Colonic mucosa (tissue), 4 donors: Measurements from ENCODE around the gene NPAS1. TPM values are rescaled to one million over a fixed set of nuclear protein-coding genes. Genes with fewer than 3 reads are reported as not detected.

Source experiments
- DNase-seq: peaks from one replicate; pipeline ENCODE4 v3.0.0-alpha.2; 2020
- H3K27ac ChIP-seq: fragments of 200-600 bp; one replicate; pipeline ENCODE4 v1.8.0; 2021
- H3K27me3 ChIP-seq: fragments of 200-600 bp; one replicate; pipeline ENCODE4 v1.8.0; 2021
- H3K36me3 ChIP-seq: fragments of 200-600 bp; one replicate; pipeline ENCODE4 v1.8.0; 2021
- H3K4me1 ChIP-seq: fragments of 200-600 bp; one replicate; pipeline ENCODE4 v1.8.0; 2021; ENCODE audit warnings: mild to moderate bottlenecking
- H3K4me3 ChIP-seq: fragments of 200-600 bp; one replicate; pipeline ENCODE4 v1.8.0; 2021
- H3K9ac ChIP-seq, 2 donors: one replicate each; pipeline ENCODE4 v1.7.0; 2013; ENCODE audit warnings: control low read depth in 2 of 2, low read depth in 2 of 2, low read length in 2 of 2
- H3K9me3 ChIP-seq: fragments of 200-600 bp; one replicate; pipeline ENCODE4 v1.8.0; 2021
- CTCF ChIP-seq: fragments of 200-600 bp; IDR thresholded peaks from one replicate; pipeline ENCODE4 v1.8.0; 2022; ENCODE audit warnings: antibody characterized with exemption, mild to moderate bottlenecking
- intact Hi-C: fragments of 100-400 bp; cut with DNase I; formaldehyde crosslinking; loops from one replicate; pipeline ENCODE4 v1.14.1; 2022
- total RNA-seq, 2 donors: library from RNA; stranded (reverse); fragmentation: NEBNext Ultra II Directional in 1 of 2; extraction: Animal tissue kit (Norgen Biotek cat#: 25700) in 1 of 2; gene quantifications; one replicate each; pipeline ENCODE4 v1.2.1, GENCODE V29; 2021
- donor health status: healthy.
- donor health status: DM: no; HTN: no; CAD: no.
- donor health status: DM: no; HTN: no; CAD: no.

The NPAS1 gene
- total RNA-seq, 2 donors from 2014 or later: 0.35 to 0.64 TPM

GRCh38 chr19:46994141-46994686 lies 25.4 kb upstream of the NPAS1 start:
- Histone ChIP-seq H3K9ac (no peak overlapping the region), H3K36me3 (peaks cover 5% of the 10 kb centered on the region), H3K4me3 (no peak overlapping the region), H3K4me1 (no peaks in the 10 kb centered on the region), H3K27me3 (no peaks in the 10 kb centered on the region), H3K27ac (no peak overlapping the region), H3K9me3 (no peaks in the 10 kb centered on the region)
- intact Hi-C loops: loop anchor here (10.0 kb wide), 1 partner anchor 239 kb away; no protein-coding TSS in a partner anchor
- TF ChIP-seq CTCF: no peak
- DNase-seq: no peak

- no peak for DNase-seq
- Histone ChIP-seq H3K36me3 (peaks cover 5% of the 10 kb centered on the region), H3K4me3 (no peak overlapping the region), H3K27ac (no peak overlapping the region), H3K9me3 (no peaks in the 10 kb centered on the region), H3K27me3 (no peaks in the 10 kb centered on the region), H3K4me1 (no peaks in the 10 kb centered on the region), H3K9ac (no peak overlapping the region)
- TF ChIP-seq CTCF: no peak
- intact Hi-C loops: loop anchor here (10.0 kb wide), 1 partner anchor 241 kb away; no protein-coding TSS in a partner anchor
These were observed 24.1 kb upstream of the NPAS1 start for GRCh38 chr19:46995492-46995891.

GRCh38 chr19:46998445-46999125 lies 21.1 kb upstream of the NPAS1 start:
- Histone ChIP-seq H3K4me3 (no peak overlapping the region), H3K27me3 (peaks cover 5% of the 10 kb centered on the region), H3K9ac (no peak overlapping the region), H3K36me3 (peaks cover 5% of the 10 kb centered on the region), H3K27ac (no peak overlapping the region), H3K4me1 (no peaks in the 10 kb centered on the region), H3K9me3 (no peaks in the 10 kb centered on the region)
- intact Hi-C loops: loop anchor here (10.0 kb wide), 1 partner anchor 244 kb away; no protein-coding TSS in a partner anchor
- no peak for TF ChIP-seq CTCF
- no peak for DNase-seq

GRCh38 chr19:46999377-46999776 lies 20.3 kb upstream of the NPAS1 start:
- no peak for TF ChIP-seq CTCF
- Histone ChIP-seq H3K27me3 (peaks cover 10% of the 10 kb centered on the region), H3K9ac (no peak overlapping the region), H3K4me3 (no peak overlapping the region), H3K27ac (no peak overlapping the region), H3K36me3 (peaks cover 5% of the 10 kb centered on the region), H3K4me1 (no peaks in the 10 kb centered on the region), H3K9me3 (no peaks in the 10 kb centered on the region)
- no peak for DNase-seq
- intact Hi-C loops: loop anchor here (10.0 kb wide), 1 partner anchor 245 kb away; no protein-coding TSS in a partner anchor

GRCh38 chr19:46999878-47000277 lies 19.8 kb upstream of the NPAS1 start:
- no peak overlapping the region for H3K27ac ChIP-seq
- intact Hi-C loops: loop anchor here (10.0 kb wide), 1 partner anchor 245 kb away; no protein-coding TSS in a partner anchor
- no peaks in the 10 kb centered on the region for H3K9me3 ChIP-seq
- H3K4me3 ChIP-seq: no peak overlapping the region
- DNase-seq: no peak
- peaks cover 5% of the 10 kb centered on the region for H3K36me3 ChIP-seq
- no peak for TF ChIP-seq CTCF
- no peak overlapping the region for H3K9ac ChIP-seq
- no peaks in the 10 kb centered on the region for H3K4me1 ChIP-seq
- H3K27me3 ChIP-seq: peaks cover 10% of the 10 kb centered on the region
